ENCODE results near the gene TMEM132D.

- no peak for TF ChIP-seq CTCF (IDR thresholded peaks at IDR 0.05)
- no peak for TF ChIP-seq EP300 (IDR thresholded peaks at IDR 0.05)
Measured at GRCh38 chr12:129337413-129337812, 566.4 kb downstream of the TMEM132D start.

Data from gastroesophageal sphincter (tissue), 3 donors.